ENCODE results near the gene PTPA.
A peak's percentile ranks its signal among the peaks of the same experiment; 100 is the strongest.
"Not testable (repeated sequence)": the region's sequence is repeated elsewhere in the genome, so short reads cannot be mapped to it uniquely, and the experiment has no call there.

PTPA gene

DNA sequence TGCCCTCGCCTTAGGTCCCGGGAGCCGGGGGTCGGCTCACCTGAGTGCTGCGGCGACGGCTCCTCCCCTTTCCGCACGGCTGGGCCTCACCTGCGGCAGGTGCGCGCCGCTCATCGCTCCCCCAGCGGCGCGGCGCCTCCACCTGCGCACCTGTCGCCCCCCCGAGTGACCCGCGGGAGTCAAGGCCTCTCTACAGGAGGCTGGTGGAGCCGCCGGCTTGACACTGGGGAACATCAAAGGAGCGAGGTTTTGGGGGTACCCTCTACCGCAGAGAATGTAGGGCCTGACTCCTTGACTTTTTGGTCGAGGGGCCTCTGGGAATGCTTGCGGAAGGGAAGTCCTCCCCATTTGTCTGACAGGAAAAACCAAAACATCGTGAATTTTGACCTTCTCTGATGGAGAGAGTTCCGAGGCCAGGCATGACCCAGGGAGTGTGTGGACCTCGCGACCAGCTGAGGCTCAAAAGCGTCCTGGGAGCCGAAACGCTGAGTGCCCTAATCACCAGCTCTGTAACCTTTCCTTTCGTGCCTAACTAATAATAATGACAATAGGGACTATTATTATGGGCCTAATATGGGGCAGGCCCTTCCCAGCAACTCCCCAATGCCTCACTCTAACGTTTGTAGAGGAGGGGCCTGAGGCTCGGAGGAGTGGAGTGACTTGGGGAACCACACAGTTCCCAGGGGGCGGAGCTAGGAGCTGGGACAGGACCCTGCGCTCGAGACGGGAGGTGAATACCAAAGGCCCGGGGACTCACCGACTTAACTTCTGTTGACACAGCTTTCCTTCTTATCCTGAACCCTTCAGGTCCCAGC is 67.6 kb downstream of the PTPA start:
- DNase-seq: peak; percentile 93

DNA sequence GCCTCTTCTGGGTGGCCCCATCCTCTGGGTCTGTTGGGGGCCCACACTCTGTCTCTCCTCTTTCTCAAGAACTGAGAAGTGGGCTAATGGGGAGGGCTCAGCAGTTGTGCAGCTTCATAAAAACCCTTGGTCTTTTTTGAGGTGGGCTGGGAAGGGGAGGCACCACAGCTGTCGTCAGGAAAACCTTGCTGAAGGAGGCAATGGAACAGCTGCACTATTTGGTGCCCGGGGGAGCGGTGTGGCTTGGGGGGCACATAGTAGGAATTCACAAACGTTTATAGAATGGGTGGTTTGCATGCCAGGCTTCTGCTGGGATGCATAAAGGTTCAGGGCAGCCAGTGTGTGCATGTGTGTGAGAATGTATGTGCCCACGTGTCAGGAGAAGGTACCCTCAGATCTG is 70.0 kb downstream of the PTPA start:
- no peak for DNase-seq

DNA sequence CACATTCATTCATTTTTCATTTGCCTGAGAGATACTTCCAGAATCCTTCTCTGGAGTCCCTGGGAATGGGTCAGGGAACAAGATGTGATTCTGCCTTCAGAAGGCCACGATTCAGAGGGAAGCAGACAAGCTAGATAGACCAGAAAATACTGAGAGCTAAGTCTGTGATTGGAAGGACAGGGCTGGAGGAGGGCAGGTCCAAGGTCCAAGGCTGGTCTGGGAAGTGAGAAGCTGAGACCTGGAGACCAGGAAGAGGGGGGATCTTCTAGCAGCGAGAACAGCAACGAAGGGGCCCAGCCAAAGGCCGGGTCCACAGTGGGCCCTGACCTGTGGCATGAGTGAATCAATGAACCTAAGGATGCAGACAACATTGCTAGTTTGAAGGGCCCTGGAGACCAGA is 70.9 kb downstream of the PTPA start:
- no peak for DNase-seq

DNA sequence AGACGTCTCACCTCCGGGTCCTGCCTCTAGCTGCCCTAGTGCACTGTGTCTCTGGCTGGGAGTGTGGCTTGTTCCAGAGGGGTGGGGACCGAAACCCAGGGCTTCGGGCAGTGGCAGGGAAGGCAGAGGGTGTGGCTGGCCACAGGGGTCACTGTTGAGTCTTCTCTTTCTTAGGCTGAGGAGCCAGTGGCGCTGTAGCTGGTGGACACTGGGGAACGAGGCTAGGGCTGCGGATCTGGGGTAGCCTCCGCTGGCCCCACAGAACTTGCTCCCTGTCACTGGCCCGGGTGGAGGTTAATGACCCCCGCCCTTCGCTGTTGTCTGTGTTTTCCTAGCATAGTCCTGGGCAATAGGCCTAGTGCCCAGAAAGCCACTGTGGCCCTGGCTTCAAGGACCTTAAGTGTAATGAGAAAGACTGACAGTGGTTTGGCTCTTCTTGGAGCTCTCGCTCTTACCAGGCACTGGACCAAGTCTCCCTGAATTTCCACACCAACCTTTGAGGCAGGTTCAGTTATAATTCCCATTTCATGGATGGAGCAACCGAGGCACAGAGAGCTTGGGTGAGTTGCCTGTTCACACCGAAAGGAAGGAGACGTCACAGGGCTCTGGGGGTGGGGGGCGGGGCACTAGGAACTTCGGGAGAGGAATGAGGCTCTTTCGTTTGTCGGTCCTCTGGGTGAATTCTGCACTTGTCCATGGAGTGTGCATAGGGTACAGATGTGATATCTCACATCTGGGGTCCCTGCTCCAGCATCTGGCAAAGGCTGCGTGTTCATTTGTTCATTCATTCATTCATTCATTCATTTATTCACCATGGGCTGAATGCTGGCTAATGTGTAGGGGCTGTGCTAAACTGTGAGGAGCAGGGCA is 71.6 kb downstream of the PTPA start:
- no peak for DNase-seq

- DNase-seq: no peak
Observed at GRCh38 chr9:129183495-129184218, 72.4 kb downstream of the PTPA start.

DNA sequence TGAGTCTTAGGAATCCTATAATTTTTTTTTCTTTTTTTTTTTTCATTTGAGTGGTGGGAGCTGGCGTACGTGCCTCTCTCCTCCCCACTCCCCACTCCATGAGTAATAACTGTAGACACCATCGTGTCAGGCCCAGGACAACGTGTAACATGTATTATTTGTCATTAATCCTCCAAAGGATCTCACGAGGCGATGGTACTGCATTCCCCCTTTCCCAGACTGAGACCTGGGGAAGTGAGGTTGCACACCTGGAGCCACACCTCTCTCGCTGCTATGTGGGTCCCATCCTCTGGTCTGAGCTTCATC is 73.0 kb downstream of the PTPA start:
- no peak for DNase-seq

DNA sequence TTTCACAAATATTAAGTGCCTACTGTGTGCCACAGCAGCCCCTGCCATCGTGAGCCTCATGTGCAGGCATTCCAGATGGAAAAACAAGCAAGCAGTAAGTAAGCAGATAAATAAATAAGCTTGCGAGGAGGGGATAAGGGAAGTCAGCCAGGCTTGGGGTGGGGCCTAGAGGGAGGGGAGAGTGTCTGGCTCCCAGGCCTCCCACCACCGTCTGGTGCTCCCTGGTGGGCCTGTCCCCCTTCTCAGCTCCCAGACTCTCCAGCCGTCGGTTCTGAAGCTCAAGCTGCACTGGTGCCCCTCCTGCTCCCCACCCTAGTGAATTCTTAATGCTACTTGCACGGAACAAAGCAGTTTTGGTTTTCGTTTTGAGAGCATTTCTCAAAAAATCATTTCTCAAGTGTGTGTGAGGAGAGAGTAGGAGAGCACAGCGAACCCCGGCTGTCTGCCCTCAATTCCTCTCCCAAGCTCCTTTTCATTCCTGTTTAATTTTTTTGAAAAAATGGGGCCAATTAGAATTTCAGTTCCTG is 73.4 kb downstream of the PTPA start:
- no peak for DNase-seq

GRCh38 chr9:129185402-129185801 is 74.2 kb downstream of the PTPA start:
- no peak for DNase-seq

- DNase-seq: no peak
Observed at GRCh38 chr9:129185991-129186390, 74.8 kb downstream of the PTPA start.

DNA sequence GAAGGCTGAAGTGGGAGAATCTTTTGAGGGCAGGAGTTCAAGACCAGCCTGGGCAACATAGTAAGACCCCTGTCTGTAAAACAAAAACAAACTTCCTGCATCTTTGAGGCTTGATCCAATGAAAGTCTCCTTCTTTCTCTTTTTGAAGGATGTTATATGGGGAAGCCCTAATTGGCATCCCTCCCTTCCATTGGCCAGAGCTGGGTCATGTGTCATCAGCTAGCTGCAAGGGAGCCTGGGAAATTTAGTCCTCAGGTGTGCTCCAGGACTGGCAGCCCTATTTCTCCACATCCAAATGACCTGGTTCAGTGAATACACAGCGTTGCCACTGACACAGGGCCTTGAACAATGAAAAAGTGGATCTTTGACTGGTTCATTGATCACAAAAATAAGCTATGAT is 75.8 kb downstream of the PTPA start:
- no peak for DNase-seq

GRCh38 chr9:129189971-129190370 is 78.8 kb downstream of the PTPA start:
- DNase-seq: not testable (repeated sequence)

GRCh38 chr9:129191234-129191633 is 80.0 kb downstream of the PTPA start:
- no peak for DNase-seq

- DNase-seq: no peak
Observed at GRCh38 chr9:129193655-129194054, 82.4 kb downstream of the PTPA start.

GRCh38 chr9:129194221-129194620 is 83.0 kb downstream of the PTPA start:
- DNase-seq: no peak

DNA sequence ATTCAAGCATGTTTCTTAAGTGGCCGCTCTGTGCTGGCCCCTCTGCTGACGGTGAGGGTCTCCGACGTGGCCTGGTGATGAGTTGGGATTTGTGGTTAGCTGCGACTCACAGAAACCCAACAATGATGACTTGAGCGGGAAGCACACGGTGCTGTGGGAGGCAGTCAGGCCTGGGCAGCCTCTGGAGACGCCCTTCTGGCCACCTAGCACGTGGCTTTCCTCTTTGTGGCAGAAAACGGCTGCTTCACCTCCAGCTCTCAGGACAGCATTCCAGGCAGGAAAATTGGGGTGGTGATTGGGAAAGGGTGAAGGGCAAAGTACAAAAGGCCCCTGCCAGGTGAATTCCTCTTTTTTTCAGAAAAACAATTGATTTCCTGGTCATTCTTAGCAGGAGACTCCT is 84.4 kb downstream of the PTPA start:
- DNase-seq: no peak

DNA sequence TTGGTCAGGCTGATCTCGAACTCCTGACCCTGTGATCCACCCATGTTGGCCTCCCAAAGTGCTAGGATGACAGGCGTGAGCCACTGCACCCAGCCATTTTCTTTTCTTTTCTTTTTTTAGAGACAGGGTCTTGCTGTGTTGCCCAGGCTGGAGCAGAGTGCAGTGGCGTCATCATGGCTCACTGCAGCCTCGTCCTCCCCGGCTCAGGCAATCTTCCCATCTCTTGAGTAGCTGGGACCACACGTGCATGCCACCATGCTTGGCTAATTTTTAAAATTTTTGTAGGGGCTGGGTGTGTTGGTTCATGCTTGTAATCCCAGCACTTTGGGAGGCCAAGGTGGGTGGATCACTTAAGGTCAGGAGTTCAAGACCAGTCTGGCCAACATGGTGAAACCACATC is 85.8 kb downstream of the PTPA start:
- DNase-seq: not testable (repeated sequence)

DNA sequence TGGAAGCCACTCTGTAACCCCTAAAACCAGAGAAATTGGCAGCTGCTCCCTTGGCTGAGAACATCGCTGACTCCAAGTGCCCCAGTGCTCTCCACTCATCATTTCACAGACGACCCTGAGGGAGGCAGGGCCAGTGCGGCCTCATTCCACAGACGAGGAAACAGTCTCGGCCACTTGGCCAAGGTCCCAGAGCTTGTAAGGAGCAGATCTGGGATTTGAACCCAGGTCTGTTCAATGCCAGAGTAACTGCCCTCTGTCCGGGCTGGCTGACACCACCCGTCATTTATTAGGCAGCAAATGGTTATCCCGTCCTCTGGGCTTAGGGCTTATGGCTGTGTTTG is 86.7 kb downstream of the PTPA start:
- no peak for DNase-seq
